DMS79 treated with DMSO at 0.1 percent for 48 hours (cell line): Measurements from ENCODE around the gene RGP1.

Experiments used
- DNase-seq: peaks from one replicate; lab custom pipeline; 2025; lab: John Stamatoyannopoulos, UW

Gene RGP1

DNA sequence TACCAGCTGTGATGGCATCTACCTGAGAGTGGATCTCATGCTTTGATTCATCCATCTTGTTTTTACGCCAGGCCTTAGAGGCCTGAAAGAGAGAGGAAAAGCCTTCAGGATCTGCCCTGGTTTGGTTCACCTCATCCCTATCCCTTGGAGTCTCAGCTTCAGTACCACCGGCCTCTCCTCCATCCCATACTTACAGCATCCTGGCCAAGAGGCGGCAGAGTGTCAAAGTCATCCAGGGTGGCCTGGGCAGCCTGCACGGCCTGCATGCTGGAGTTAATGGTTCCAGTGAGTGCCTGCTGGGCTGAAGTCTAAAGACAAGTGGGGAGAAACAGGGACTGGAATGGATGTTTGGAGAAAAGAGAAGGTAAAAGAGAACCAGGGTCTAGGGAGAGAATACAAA lies 29.5 kb upstream of the RGP1 start:
- DNase-seq = no peak

DNA sequence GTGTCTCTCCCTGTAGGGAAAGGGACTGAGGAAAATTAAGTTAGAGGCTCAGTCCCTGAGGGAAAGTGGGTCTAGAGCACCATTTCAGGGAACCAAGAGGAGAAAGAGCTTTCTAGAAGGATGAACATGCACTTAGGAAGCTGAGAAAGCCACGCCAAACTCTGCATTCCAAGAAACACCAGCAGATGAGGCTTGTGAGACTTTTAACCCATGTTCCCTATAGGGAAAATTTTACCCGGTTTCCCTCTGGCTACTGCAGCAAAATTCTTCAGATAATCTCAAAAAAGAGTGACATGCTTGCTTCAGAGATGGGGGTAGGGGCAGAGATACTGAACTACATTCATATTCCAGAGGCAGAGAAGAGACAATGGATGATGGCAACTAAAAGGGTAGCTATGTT lies 25.7 kb upstream of the RGP1 start:
- no peak for DNase-seq

DNA sequence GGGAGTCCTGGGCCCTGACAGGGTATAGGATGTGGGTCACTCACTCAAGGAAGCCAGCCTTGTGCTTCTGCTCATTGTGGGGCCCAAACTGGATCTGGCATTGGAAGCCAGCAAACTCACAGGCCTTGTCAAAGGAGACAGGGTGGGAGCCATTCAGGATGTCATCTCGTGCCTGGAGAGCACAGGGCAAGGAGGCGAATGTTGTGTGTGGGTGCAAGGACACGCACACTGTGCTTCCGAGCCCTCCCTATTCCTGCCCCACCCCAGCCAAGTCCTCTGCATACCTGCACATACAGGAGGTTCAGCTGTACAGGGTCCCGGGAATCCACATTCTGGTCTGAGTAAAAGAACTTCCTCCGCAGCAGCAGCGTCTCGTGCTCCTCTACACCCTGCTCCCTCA lies 25.2 kb upstream of the RGP1 start:
- DNase-seq = no peak

DNA sequence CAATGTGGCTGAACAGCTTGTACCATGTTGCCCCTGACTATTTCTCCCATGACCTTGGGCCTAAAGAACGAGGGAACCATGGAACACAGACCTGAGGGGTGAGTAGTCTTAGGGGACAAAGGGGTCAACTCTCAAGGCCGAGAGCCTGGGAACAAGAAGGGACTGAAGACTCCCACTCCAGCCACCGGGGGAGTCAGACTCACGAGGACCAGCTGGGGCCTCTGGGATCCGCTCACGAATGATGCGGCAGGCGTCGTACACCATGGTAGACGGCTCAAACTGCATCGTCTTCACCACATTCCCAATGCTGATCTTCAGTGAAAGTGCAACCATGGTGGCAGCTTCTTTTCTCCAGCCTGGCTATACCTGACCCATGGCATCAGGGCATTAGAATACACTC lies 23.7 kb upstream of the RGP1 start:
- no peak for DNase-seq

DNA sequence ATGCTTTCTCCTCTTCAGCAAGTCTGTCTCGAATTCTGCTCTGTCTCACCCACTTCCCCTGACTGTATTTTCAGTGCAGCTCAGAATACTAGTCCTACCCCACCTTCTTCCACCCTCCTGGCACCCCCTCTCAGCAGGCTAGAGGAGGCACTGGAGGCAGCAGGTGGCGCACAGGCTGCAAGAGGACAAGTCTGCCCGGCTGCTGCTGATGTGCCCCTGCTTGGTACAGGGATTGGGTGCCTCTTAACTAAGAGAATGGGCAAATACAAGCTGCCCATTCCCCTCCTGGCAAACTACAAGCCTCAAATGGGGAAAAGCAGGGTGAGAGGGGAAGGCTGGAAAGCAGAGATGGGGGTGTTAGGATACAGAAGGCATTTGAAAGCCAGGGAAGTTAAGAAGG lies 22.2 kb upstream of the RGP1 start:
- no peak for DNase-seq

DNA sequence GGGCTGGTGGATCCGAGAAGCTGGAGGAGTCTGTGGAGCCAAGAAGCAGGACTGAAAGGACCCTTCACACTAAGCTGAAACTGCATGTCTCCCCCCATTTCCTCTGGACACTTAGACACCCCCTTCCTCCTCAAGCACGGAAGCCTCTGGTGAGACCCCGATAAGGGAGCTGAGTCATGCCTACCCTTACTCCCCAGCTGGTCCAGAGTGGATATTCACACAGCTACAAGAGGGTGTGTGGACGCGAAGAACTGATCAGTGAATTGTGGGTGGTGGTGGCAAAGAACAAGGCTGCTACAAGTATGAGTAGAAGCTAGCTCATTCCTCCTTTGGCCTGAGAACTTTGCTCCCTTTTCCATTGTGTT lies 21.4 kb upstream of the RGP1 start:
- DNase-seq = no peak

DNA sequence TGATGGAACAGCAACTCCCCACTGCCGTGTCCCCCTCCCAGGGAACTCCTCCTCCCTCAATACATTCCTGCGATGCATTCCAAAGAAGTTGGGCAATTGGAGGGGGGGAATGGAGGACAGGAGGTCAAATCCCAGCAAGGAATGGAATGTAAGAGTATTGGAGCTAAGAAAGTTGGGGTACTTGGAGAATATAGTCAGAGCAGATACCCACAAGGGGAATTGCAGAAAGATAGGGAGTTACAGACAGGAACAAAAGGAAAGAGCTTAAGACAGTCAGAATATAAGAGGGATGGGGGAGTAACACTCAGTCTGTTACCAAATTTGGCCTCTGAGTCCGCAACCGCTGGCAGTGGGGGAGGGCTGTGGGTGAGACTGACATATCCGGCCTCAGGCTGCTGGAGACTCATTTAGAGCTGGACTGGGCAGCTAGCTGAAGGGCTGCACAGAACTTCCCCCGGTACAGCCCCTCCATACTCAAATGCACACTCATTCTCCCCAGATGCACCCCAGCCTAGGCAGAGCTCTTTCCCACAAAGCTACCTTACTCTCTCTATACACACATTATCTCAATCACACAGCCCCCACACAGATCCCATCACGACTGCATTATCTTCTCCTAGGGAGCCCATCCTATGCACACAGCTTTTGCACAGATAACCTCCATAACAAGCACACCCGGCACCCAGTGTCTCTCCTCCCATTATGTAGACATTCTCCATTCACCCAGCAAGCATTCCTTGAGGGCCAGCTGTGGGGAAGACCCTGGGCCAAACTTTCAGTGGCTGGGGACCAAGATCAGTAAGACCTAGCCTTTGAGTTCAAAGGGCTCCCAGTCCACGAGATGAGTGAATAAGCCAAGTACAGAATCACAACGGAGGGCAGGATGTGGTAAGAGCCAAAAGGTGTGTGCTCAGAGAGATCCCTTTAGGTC lies 20.8 kb upstream of the RGP1 start:
- no peak for DNase-seq

DNA sequence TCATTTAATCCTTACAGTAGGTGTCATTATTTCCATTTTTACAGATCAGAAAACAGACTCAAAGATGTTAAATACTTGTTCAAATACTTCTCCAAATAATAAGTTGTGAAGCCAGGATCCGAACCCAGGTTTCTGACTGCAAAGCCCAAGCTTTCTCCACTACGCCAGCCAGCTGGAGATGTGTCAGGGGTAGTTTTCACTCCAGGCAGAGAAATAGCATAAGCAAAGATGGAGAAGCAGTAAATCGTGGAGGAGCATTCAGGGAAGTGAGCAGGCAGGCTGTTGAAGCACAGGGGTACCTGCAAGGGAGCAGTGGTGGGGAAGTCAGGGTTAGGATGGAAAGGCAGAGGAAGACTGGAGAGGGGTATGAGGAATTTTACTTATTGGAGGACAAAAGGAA lies 20.0 kb upstream of the RGP1 start:
- no peak for DNase-seq

DNA sequence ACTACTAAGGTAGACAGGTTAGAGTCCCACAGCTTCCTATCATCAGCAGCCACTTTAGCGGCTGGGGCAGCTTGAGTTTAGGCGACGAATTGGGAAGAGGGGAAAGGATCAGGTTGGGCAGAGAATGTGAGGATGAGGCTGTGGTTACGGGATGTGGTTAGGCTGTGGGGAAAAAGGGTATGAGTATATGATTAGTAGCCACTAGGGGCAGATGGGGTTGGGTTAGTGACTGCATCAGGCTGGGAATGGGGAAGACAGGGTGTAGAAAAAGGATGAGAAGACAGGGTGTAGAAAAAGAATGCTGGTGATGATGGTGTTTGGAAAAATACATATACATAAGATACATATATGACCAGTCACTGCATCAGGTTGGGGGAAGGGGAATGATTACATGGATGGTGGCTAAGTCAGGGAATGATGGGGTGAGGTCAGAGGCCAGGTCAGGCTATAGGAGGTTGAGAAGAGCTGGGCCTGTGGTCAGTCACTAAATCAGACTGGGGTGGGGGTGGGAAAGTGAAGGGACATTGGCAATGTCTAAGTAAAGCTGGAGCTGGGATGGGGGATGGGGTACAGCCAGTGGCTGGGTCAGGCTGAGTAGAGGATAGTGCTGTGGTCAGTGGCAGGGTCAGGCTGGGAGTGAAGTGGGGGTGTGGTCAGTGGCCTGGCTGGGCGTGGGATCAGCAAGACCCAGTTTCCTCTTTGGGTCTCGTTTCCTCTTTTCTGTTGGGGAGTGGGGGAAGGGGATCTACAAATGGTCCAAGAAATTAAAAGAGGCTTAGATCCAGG lies 19.2 kb upstream of the RGP1 start:
- DNase-seq = no peak

DNA sequence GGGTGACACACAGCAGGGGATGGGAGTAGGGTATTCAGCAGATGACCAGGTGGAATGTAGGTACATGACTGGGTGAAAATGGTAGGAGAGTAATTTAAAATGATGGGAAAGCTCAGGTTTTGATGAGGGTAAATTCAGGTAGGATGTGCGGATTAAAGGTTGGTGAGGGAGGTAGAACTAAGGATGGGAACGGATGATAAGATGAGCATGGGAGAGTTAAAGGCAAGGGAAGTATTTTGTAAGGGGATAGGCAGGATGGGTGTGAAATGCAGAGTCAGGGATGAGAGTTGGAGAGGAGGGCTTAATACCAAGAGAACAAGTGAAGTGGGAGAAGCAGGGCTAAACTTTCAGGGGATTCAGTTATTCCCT lies 18.6 kb upstream of the RGP1 start:
- no peak for DNase-seq

DNA sequence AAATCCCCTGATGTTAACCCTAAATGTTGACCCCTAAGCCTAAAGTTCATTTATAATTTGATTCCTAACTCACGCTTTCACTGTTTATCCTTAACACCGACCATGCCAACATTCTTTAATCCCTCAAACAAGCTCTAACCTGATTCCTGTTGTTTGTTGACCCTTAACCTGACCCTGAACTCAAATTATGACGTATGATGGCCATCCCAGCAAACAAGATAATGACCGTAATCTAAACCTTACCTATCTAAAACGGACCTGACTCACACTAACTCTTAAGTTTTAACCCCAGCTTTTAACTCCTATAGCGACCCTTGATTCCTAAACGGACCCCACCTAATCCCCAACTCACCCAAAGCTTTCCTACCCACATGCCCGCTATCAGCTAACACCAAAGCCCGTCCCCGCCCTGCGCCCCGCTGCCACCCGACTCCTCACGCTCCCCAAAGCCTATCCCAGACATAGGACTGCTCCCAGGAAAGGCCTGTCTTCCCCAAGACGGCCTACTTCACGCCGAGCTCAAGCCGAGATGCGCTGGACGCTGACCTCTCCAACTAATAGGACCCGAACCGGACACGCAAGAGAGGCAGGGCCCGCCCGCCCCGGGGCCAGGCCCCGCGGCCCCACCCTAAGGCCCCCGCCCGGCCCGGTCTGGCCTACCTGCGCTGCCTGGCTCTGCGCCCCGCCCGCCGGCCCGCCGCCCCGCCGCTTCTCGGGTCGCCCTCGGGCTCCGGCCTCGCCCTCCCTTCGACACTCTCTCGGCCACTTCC lies 17.5 kb upstream of the RGP1 start:
- DNase-seq = no peak

DNA sequence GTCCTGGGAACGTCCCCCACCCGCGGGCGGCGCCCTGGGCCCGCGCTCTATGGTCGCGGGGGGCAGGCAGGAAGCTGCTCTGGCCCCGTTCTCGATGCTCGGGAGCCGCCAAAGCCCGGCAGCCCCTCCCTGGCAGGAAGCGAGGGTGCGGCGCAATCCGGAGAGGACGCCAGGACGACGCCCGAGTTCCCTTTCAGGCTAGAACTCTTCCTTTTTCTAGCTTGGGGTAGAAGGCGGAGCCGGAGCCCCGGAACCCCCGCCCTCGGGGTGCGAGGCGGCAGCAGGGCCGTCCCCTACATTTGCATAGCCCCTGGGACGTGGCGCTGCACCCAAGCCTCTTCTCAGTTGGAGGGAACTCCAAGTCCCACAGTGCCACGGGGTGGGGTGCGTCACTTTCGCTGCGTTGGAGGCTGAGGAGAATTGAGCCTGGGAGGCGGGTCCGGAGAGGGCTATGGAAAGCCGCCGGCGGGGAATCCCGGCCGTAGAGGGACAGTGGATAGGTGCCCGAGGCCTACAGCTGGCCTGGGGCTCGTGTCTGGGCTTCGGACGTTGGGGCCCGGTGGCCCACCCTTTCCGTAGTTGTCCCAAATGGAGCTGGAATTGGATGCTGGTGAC lies 16.8 kb upstream of the RGP1 start, which contains the start of the genes CREB3 and TLN1:
Gene CREB3 (plus strand): TSS at position 482 of the 615 bp plus-strand sequence. CDS start 107 bp downstream, at position 589.
Gene TLN1 (minus strand): TSS at position 11 of the 615 bp plus-strand sequence. CDS start 6,501 bp downstream, outside the sequence.
- DNase-seq = peak; percentile 95

DNA sequence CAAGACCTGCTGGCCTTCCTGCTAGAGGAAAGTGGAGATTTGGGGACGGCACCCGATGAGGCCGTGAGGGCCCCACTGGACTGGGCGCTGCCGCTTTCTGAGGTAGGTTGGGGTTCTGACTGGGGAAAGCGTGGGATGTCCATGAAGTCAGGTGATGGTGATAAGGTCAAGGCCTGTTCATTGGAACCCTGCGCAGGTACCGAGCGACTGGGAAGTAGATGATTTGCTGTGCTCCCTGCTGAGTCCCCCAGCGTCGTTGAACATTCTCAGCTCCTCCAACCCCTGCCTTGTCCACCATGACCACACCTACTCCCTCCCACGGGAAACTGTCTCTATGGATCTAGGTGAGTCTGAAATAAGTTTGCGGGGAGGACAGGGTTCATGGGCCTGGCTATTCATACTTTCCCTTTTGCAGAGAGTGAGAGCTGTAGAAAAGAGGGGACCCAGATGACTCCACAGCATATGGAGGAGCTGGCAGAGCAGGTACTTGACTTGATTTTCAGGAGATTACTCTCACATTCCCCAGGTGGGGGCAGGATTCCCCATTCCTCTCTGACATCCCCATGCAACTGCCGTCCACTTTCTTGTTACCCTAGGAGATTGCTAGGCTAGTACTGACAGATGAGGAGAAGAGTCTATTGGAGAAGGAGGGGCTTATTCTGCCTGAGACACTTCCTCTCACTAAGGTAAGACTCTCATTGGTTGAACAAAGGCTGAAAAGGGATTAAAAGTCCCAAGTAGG lies 16.1 kb upstream of the RGP1 start:
- DNase-seq = peak; percentile 33

DNA sequence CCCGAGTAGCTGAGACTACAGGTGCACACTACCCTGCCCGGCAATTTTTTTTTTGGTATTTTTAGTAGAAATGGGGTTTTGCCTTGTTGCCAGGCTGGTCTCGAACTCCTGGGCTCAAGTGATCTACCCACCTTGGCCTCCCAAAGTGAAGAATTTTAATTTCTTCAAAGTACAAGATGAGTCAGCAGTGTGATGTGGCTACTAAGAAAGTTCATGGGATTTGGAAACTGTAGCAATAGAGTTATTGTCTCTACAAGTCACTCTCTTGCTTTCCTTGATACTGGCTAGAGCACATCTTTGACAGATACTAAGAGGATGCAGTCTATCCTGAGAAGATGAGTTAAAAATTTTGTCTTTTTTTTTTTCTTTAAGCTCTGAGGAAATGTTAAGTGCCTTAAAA lies 15.0 kb upstream of the RGP1 start:
- no peak for DNase-seq

DNA sequence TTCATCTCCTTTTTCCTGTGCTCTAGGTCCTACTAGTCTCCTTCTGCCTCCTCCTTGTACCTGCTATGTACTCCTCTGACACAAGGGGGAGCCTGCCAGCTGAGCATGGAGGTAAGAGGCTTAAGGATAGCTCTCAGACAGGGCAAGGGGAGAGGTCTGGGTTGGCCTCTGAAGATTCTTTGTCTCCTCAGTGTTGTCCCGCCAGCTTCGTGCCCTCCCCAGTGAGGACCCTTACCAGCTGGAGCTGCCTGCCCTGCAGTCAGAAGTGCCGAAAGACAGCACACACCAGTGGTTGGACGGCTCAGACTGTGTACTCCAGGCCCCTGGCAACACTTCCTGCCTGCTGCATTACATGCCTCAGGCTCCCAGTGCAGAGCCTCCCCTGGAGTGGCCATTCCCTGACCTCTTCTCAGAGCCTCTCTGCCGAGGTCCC lies 12.9 kb upstream of the RGP1 start:
- peak; percentile 38 for DNase-seq

DNA sequence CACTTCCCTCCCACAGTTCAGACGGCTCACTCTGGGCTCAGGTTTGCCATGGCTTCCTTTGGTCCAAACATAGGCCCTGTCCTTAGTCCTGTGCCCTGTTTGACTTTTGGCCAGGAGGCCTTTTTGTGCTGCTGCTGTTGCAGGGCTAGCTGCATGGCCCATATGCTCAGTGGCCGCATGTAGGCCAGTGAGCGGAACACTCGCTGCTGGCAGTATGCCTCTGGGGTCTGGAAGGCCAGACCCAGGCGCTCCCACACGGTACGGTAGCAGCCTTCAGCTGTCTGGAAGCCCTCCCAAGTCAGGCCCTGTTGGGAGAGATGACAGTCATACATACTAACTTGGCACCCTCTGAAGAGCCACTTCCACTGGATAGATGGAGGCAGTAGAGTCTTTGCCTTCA lies 11.9 kb upstream of the RGP1 start:
- DNase-seq = no peak

DNA sequence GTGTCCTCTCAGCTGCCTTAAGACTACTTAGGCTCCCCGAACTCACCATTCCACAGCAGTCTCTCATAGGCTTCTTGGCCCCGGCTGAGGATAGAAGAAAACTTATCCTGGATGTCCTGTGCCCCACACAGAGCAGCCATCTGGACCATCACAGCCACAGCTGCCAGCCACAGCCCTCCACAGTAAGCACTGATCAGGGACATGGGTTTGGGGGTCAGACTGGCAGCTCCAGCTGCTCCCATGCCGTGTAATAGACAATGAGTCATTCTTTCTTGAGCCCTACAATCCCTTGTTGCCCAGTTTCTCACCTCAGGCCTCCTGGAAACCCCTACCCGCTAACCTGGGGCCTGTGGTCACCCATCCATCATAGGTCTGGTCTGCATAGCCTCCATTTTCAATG lies 10.9 kb upstream of the RGP1 start:
- DNase-seq = no peak

DNA sequence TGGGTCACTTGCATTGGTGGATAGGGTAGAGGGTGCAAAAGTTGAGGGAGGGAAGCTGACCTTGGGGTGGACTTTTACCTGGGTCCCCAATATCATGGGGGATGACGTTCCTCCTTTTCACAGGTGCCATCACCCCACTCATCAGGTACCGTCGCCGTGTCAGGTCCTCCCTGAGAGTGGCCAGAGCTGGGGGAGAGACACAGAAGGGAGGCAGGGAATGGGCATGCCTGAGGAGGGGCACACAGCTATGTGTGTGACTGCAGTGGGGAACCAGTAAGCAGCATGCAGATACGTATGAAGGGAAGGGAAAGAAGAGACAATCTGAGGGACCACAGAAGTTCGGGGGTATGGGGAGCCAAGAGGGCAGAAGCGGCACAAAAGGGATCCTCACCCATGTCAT lies 10.2 kb upstream of the RGP1 start:
- no peak for DNase-seq

DNA sequence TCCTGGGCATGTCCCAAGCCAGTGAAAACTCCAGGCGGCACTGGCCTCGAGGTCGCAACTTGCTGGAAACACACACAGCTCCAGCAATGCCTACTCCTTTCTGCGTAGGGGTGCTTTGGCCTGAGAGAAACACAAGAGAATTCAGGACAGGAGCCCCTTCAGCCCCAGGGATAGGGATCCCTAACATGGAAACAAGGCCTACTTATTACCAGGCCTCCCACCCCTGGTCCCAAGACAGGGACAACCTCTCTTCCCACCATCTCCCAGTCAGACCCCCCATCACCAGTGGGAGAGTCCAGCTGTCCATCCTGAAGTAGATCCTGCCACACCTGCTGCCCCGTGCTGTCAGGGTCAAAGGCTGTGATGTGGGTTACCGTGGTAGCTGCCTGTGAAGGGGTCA lies 8.8 kb upstream of the RGP1 start:
- DNase-seq = no peak

DNA sequence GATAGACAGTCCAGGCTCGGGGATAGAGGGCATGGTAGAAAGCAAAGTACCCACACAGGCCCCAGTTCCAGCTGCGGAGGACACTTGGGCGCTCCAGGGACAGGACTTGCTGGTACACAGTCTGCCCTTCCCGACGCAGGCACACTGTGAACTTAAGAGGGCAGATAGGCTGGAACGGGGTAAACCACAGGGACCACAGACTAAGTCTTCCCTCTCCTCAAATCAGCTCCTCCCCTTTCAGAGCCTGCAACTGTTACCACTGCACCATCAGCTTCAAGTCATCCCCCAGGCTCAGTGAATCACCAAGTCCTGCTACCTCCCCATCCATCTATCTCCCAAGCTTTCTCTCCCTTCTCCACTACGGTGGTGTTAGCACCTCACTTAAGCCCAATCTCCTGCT lies 7.3 kb upstream of the RGP1 start:
- DNase-seq = no peak

DNA sequence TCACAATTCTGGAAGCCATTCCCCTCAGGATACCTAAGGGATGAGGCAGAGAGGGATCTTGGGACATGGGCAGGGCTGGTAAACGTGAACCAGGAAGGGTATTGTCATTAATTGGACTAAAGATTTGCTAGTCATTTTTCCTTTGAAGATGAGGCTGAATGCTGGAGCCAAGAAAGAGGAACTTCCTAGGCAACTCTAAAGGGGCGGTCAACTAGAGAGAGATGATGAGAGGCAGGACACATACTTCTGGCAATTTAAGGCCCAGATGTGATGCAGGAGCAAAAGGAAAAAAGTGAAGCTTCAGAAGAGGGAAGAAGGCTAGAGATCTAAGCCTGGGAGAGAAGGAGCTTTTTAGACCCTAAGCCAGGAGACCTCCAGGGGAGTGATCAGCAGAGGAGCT lies 5.6 kb upstream of the RGP1 start:
- DNase-seq = no peak
